ENCODE results near the gene ZSWIM6. TPM values are rescaled to one million over a fixed set of nuclear protein-coding genes. Genes with fewer than 3 reads are reported as not detected.

ZSWIM6 gene
- total RNA-seq, 2 experiments from 2014 or later, result 6.8 to 7.1 TPM

DNA sequence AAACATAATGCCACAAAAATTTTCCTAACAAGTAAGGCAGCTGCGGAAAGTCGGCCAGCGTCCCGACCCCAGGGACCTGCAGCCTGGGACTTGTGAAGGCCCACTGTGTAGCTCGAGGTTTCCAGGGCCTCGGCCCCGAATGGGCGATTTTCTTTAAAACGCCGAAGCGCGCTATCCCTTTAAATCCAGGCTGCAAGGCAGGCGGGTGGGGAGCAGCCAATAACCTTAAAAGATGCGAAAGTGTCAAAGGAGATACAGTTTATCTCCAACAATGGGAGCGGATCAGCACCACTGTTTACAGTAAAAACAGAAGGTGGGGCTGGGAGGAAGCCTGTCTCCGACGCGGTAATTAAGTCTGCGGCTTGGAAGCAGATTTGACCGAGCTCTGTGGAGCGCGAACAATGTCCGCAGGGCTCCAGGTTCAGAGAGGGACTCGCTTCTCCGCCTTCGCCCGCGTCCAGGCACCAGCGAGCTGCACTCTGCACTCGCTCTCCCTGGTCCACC, 1.7 kb upstream of the ZSWIM6 start:
- peaks cover 41% of the 10 kb centered on the region for H3K27me3 Mint-ChIP-seq
- POLR2A ChIA-PET, result interaction anchor here (0.9 to 2.2 kb wide), 6 partner anchors 9 to 632 kb away, joined by 3 to 17 read pairs (median 6); partner anchors contain the start of genes DEPDC1B and SMIM15
- peaks cover 43% of the 10 kb centered on the region for H3K4me1 Mint-ChIP-seq
- peak overlapping the region; percentile 72 for H3K4me3 Mint-ChIP-seq
- DNase-seq, result no peak
- peaks cover 13% of the 10 kb centered on the region for H3K36me3 Mint-ChIP-seq (ENCODE audit: low read depth)
- no peaks in the 10 kb centered on the region for H3K9me3 Mint-ChIP-seq
- peak overlapping the region; percentile 32 for H3K27ac Mint-ChIP-seq
- CTCF ChIA-PET, result interaction anchor here (0.9 to 1.5 kb wide), 3 partner anchors 9 to 47 kb away, joined by 3 to 5 read pairs (median 4); no protein-coding TSS in a partner anchor

DNA sequence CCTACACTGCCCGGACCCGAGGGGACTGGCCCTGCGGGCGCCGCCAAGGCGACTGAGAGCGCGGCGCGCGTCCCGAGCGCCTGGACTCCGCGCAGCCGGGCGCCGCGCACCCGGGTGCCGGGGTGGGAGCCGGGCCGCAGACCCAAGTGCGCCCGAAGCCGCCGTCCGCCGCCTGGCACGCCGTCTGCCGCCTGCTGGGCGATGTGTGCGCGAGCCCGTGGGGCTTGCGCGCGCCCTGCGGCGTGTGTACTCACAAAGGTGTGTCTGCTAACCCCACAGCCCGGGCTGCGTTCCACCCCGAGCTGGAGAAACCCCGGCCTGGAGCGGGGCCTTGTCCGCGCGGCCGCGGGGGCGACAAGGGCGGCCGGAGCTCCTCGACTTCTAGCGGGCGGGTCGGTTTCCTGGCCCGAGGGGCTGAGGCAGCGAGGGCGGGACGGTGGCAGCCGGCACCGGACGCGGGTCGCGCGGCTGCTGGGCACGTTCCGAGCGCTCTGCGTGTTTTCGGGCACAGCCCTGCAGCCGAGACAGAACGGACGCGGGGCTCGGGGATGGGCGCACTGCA, 1.1 kb upstream of the ZSWIM6 start:
- ChIA-PET POLR2A (interaction anchor here (0.9 to 2.2 kb wide), 9 partner anchors 9 to 632 kb away, joined by 3 to 17 read pairs (median 5); partner anchors contain the start of genes DEPDC1B and SMIM15), CTCF (interaction anchor here (1.0 to 1.5 kb wide), 7 partner anchors 9 to 386 kb away, joined by 3 to 5 read pairs (median 3); partner anchors contain the start of genes ERCC8, NDUFAF2 and SMIM15)
- peaks cover 43% of the 10 kb centered on the region for H3K4me1 Mint-ChIP-seq
- peaks cover 40% of the 10 kb centered on the region for H3K27me3 Mint-ChIP-seq
- peak overlapping the region; percentile 94 for H3K4me3 Mint-ChIP-seq
- no peaks in the 10 kb centered on the region for H3K9me3 Mint-ChIP-seq
- peak overlapping the region; percentile 32 for H3K27ac Mint-ChIP-seq
- H3K36me3 Mint-ChIP-seq (ENCODE audit: low read depth), result peaks cover 13% of the 10 kb centered on the region
- DNase-seq, result peak; percentile 77

DNA sequence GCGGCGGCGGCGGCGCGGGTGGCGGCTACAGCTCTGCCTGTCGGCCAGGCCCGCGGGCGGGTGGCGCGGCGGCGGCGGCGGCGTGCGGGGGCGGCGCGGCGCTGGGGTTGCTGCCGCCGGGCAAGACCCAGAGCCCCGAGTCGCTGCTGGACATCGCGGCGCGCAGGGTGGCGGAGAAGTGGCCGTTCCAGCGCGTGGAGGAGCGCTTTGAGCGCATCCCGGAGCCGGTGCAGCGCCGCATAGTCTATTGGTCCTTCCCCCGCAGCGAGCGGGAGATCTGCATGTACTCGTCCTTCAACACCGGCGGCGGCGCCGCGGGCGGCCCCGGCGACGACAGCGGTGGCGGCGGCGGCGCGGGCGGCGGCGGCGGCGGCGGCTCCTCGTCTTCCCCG, 296 bp downstream of the ZSWIM6 start:
- Mint-ChIP-seq H3K9me3 (no peaks in the 10 kb centered on the region), H3K27me3 (peaks cover 32% of the 10 kb centered on the region), H3K27ac (peak overlapping the region; percentile 91), H3K4me3 (peak overlapping the region; percentile 94), H3K36me3 (ENCODE audit: low read depth) (peaks cover 20% of the 10 kb centered on the region), H3K4me1 (peaks cover 41% of the 10 kb centered on the region)
- ChIA-PET CTCF (interaction anchor here (1.0 kb wide), 1 partner anchor 55 kb away, joined by 3 read pairs; no protein-coding TSS in a partner anchor), POLR2A (interaction anchor here (1.0 to 2.2 kb wide), 2 partner anchors 14 to 170 kb away, joined by 3 to 17 read pairs; partner anchors contain the start of gene SMIM15)
- peak; percentile 48 for DNase-seq

DNA sequence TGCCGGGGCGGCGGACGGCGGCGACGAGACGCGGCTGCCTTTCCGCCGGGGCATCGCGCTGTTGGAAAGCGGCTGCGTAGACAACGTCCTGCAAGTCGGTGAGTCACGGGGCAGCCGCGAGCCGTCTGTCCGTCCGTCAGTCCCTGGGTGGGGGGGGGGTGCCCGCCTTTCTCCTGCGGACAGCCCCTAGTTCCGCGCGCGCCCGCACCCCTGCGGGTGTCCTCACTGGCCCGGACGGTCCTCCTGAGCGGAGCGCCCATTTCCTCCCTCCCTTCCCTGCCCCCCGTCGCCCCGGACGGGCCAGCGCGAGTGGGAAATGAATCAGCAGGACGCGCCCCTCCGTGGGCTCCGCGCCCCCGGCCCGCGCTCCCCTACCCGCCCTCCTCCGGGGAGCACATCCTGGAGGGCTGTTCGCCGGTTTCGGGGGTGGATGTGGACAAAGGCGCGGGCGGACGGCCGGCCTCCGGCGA, 828 bp downstream of the ZSWIM6 start:
- Mint-ChIP-seq H3K9me3 (no peaks in the 10 kb centered on the region), H3K36me3 (ENCODE audit: low read depth) (peaks cover 20% of the 10 kb centered on the region), H3K4me1 (peaks cover 35% of the 10 kb centered on the region), H3K27ac (no peak overlapping the region), H3K27me3 (peaks cover 32% of the 10 kb centered on the region), H3K4me3 (peak overlapping the region; percentile 67)
- peak; percentile 41 for DNase-seq
- CTCF ChIA-PET, result no interaction called here
- POLR2A ChIA-PET, result interaction anchor here (1.2 kb wide), 1 partner anchor 76 kb away, joined by 3 read pairs; no protein-coding TSS in a partner anchor

DNA sequence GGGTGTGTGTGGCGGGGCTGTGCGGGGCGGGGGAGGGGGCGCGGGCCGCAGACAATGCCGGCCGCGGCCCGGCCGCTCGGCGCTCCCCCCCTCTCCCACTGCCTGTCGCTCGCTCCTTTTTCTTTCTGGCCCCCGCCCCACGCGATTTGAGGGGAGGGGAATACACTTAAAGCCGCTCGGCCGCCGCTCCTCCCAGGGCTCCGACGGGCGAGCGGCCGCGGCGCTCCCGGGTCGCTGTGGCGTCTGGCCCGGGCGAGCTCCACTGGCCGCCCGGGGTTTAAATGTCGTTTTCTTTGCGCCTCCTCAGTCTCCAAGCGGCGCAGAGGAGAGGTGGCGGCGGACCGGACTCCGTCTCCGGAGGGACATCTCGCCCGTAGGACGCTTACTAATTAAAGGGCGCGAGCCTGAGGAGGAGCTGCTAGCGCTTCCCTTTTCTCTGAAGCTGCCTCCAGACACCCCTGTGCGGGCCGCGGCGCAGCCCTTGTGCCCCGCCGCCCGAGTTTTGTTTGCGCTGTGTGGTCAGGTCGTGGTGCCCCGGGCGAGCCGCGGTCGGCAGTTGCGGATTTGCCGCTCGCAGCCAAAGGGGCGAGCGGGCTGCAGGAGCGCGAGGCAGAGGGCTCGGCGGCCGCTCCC, 1.4 kb downstream of the ZSWIM6 start:
- Mint-ChIP-seq H3K9me3 (no peaks in the 10 kb centered on the region), H3K4me1 (peaks cover 30% of the 10 kb centered on the region), H3K36me3 (ENCODE audit: low read depth) (peaks cover 20% of the 10 kb centered on the region), H3K27ac (peak overlapping the region; percentile 30), H3K27me3 (peaks cover 29% of the 10 kb centered on the region), H3K4me3 (peak overlapping the region; percentile 67)
- POLR2A ChIA-PET, result interaction anchor here (1.1 to 1.2 kb wide), 2 partner anchors 9 to 76 kb away, joined by 3 read pairs; no protein-coding TSS in a partner anchor
- DNase-seq, result peak; percentile 30
- CTCF ChIA-PET, result no interaction called here

DNA sequence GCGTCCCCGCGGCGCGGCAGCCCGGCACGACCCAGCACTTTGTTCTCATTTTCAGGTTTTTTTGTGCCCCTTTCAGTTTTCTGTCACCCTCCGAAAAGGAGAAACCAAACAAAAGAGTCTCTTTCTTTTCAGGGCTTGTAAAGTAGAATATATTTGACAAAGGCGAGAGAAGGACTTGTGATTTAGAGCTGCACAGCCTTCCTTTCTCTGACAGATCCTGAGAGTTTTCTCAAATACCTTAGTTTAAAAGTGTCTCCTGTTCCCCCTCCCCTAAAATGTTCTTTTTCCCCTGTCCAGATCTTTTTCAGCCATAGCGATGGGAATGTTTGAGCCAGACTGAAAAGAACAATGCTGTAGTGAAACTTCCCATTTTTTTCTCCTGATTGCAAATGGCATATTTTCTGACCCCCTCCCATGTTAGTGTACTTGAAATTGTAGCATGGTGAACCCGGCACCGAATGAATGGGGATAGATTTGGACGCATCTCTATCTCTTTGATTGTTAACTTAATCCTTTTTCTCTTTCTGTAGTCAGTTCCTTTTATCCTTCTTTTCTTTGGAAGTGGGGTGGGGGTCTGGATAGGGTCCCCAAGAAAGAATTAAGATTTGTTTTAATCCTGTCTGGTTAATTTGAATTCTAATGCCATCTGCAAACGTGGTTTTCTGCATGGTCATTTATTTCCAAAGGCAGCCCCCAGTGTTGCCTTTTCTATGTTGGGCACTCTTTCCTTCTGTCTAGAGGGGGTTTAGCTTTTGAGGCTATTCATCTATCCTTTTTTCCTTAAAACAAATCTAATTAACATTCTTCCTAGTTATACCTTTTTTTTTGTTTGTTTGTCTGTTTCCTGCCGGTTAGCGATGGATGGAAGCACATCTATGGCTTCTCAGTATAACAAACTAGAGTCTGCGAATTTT, 2.2 kb downstream of the ZSWIM6 start:
- peaks cover 23% of the 10 kb centered on the region for H3K27me3 Mint-ChIP-seq
- CTCF ChIA-PET, result no interaction called here
- H3K4me3 Mint-ChIP-seq, result peak overlapping the region; percentile 67
- H3K4me1 Mint-ChIP-seq, result peaks cover 22% of the 10 kb centered on the region
- POLR2A ChIA-PET, result interaction anchor here (1.1 to 1.2 kb wide), 2 partner anchors 8 to 75 kb away, joined by 3 read pairs; no protein-coding TSS in a partner anchor
- H3K27ac Mint-ChIP-seq, result no peak overlapping the region
- DNase-seq, result no peak
- H3K9me3 Mint-ChIP-seq, result no peaks in the 10 kb centered on the region
- peaks cover 20% of the 10 kb centered on the region for H3K36me3 Mint-ChIP-seq (ENCODE audit: low read depth)

DNA sequence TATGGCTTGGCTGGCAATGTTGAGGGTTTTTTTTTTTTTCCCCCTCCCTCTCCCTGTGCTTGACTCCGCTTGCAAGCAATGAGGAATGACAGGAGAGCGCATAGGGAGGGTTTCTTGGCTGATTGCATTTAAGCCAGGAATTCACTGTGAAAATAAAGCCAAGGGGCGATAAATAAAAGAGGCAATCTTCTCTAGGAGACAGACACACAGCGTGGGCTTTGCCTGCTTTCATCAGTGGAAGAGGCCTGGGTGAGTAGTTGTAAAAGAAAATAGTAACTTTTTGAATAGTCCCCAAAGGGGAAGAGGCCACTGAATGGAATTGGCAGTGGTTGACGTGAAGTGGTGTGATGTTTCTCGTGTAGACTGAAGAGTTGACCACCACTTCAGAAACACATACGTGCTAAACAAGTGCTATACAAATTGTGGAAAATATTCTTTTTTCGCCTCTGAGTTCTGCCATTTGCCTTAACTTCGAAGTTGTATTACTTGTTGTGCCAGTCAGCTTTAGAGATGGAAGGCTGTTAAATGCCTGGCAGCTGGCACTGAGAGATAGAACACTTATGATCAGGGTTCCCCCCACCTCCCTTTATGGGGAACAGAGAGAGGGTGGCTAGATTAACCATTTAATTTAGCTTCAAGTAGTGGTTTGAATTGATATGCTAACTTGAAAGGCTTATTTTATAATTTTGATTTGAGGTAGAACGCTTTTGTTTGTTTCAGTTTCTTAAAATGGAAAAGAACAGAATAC, 3.0 kb downstream of the ZSWIM6 start:
- H3K27ac Mint-ChIP-seq, result no peak overlapping the region
- ChIA-PET CTCF (interaction anchor here (1.7 kb wide), 1 partner anchor 323 kb away, joined by 4 read pairs; no protein-coding TSS in a partner anchor), POLR2A (no interaction called here)
- peaks cover 14% of the 10 kb centered on the region for H3K4me1 Mint-ChIP-seq
- DNase-seq, result no peak
- peaks cover 17% of the 10 kb centered on the region for H3K27me3 Mint-ChIP-seq
- H3K36me3 Mint-ChIP-seq (ENCODE audit: low read depth), result peaks cover 20% of the 10 kb centered on the region
- H3K9me3 Mint-ChIP-seq, result no peaks in the 10 kb centered on the region
- no peak overlapping the region for H3K4me3 Mint-ChIP-seq

DNA sequence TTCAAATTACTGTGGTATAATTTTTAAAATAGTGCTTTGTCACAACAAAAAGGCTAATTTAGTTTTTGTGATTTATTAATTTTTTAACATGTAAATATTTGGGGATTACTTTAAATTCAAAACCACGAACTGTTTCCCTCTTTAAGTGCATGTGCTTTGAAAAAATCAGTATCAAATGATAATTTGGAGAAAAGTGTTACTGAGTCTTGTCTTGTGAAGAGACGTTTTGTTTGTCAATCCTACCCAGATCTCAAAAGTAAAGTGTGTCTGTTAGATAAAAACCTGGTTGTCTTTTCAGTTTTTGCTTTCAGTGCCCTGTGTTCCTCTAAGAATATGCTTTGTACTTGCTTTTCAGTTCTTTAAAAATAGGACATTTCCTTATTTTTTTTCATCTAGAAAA, 7.7 kb downstream of the ZSWIM6 start:
- Mint-ChIP-seq H3K27me3 (peaks cover 4% of the 10 kb centered on the region), H3K36me3 (ENCODE audit: low read depth) (peaks cover 8% of the 10 kb centered on the region), H3K4me3 (no peak overlapping the region)

DNA sequence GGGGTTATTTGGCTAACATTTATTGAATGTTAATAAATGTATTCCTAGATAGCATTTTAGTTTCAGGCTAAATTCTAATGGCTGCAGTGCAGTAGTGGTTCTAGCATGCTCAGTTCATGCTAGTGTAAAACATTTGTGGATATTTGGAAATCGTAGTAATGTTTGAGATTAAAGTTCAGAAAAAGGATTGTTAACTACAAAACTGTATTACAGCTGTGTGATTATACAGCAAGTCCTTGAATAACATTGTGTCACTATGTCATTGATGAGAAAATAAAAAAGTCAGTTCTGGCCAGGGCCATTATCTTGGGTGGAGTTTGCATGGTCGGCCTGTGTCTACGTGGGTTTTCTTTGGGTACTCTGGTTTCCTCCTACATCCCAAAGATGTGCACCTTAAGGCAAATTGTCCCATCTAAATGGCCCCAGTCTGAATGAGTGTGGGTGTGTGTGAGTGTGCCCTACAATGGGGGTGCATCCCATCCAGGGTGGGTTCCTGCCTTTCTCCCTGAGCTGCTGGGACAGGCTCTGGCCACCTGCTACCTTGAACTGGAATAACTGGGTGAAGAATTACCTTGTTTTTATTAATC, 8.8 kb downstream of the ZSWIM6 start:
- Mint-ChIP-seq H3K36me3 (ENCODE audit: low read depth) (peaks cover 7% of the 10 kb centered on the region), H3K27me3 (peaks cover 2% of the 10 kb centered on the region), H3K4me1 (no peaks in the 10 kb centered on the region), H3K27ac (no peak overlapping the region), H3K4me3 (no peak overlapping the region), H3K9me3 (no peaks in the 10 kb centered on the region)
- POLR2A ChIA-PET, result no interaction called here
- no peak for DNase-seq
- CTCF ChIA-PET, result no interaction called here

More for the DNA sequence above, 7.7 kb downstream of the ZSWIM6 start:
- POLR2A ChIA-PET, result interaction anchor here (1.3 kb wide), 1 partner anchor 9 kb away, joined by 3 read pairs; no protein-coding TSS in a partner anchor
- no peaks in the 10 kb centered on the region for H3K9me3 Mint-ChIP-seq
- H3K4me1 Mint-ChIP-seq, result peaks cover under 1% of the 10 kb centered on the region
- no peak for DNase-seq
- H3K27ac Mint-ChIP-seq, result no peak overlapping the region
- CTCF ChIA-PET, result interaction anchor here (1.5 kb wide), 1 partner anchor 9 kb away, joined by 4 read pairs; no protein-coding TSS in a partner anchor

DNA sequence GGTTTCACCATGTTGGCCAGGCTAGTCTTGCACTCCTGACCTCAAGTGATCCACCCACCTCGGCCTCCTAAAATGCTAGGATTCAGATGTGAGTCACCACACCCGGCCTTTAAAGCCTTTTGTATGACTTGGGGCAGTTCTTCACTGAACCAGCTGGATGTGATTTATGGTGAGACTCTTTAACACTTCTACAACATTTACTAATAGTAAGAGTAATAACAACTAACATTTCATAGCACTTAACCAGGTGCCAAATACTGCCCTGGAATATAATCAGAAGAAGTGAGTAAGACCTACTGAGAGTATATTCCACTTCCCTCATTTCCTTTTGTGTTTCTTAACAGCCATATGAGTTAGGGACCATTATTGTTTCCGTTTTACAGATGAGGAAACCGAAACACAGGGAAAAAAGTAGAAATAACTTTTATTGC, 10.0 kb downstream of the ZSWIM6 start:
- H3K36me3 Mint-ChIP-seq (ENCODE audit: low read depth), result no peaks in the 10 kb centered on the region
- no peak overlapping the region for H3K27ac Mint-ChIP-seq
- H3K9me3 Mint-ChIP-seq, result no peaks in the 10 kb centered on the region
- peaks cover 2% of the 10 kb centered on the region for H3K27me3 Mint-ChIP-seq
- H3K4me3 Mint-ChIP-seq, result no peak overlapping the region
- H3K4me1 Mint-ChIP-seq, result no peaks in the 10 kb centered on the region
- ChIA-PET CTCF (no interaction called here), POLR2A (interaction anchor here (0.9 kb wide), 1 partner anchor 8 kb away, joined by 3 read pairs; no protein-coding TSS in a partner anchor)
- no peak for DNase-seq

DNA sequence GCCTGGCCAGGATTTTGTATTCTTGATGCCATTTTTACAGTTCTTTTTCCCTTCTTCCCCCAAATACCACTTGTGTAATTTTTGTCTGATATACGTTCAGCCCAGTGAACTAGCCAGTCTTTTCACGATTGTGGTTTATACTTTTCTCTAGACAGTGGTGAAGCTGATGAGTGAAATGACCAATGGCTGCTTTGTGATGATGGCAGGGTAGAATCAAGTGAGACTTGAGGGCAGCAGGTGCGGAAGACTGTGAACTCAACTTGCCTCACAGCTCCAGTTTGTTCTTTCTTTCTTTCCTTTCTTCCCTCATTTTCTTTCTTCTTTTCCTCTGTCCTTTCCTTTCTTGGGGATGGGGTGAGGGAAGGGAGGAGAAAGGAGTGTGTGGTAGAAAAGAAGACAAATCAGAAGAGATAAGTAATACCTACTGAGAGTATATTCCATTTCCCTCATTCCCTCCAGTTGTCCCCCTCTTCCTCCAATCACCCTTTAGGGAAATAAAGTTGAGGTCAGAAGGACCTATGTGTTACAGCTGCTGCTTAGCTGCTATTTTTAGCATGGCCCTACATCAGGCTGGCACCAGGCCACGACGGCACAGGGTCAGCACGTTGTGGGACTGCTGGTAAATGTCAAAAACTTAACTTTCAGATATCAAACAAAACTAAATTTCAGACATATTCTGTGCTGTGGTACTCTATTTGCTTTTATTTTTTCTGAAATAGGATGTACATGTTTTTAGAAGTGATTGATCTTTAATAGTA, 12.3 kb downstream of the ZSWIM6 start:
- Mint-ChIP-seq H3K4me3 (no peak overlapping the region), H3K36me3 (ENCODE audit: low read depth) (peaks cover 4% of the 10 kb centered on the region), H3K9me3 (no peaks in the 10 kb centered on the region), H3K27me3 (no peaks in the 10 kb centered on the region), H3K4me1 (no peaks in the 10 kb centered on the region), H3K27ac (no peak overlapping the region)
- ChIA-PET CTCF (no interaction called here), POLR2A (interaction anchor here (1.1 kb wide), 1 partner anchor 9 kb away, joined by 3 read pairs; no protein-coding TSS in a partner anchor)
- no peak for DNase-seq
